OCI-LY3 (cell line): ENCODE data around the gene MYO7A.

Experiments
- H2AFZ ChIP-seq: fragments of 200-600, 300-600 bp; shearing (Covaris generic); 2 replicates; pipeline ENCODE4 v1.6.0; 2014; ENCODE audit warnings: antibody characterized with exemption, low read depth, low read length
- H3K27ac ChIP-seq: fragments of 200-600, 300-600 bp; sonication (generic); 2 replicates; pipeline ENCODE4 v1.5.1; 2014; ENCODE audit warnings: mild to moderate bottlenecking, low read length, moderate library complexity, mixed read lengths
- H3K27me3 ChIP-seq: fragments of 200-600, 300-600 bp; sonication (generic); 2 replicates; pipeline ENCODE4 v1.6.1; 2014; ENCODE audit warnings: low read depth, low read length, mixed read lengths
- H3K36me3 ChIP-seq: fragments of 200-600, 300-600 bp; sonication (generic); replicated peaks from 2 replicates; pipeline ENCODE3; 2014; ENCODE audit warnings: low read depth, low read length, mixed read lengths
- H3K4me1 ChIP-seq: fragments of 300-600, 200-600 bp; sonication (generic); 2 replicates; pipeline ENCODE4 v1.6.1; 2014; ENCODE audit warnings: low read length, mixed read lengths
- H3K4me2 ChIP-seq: fragments of 200-600, 300-600 bp; sonication (generic); 2 replicates; pipeline ENCODE4 v1.6.1; 2014; ENCODE audit warnings: low read length, mixed read lengths
- H3K4me3 ChIP-seq: fragments of 300-600, 200-600 bp; sonication (generic); 2 replicates; pipeline ENCODE4 v1.5.1; 2014; ENCODE audit warnings: antibody characterized with exemption, mild to moderate bottlenecking, low read length, moderate library complexity
- H3K79me2 ChIP-seq: fragments of 300-600, 200-600 bp; shearing (Covaris generic); 2 replicates; pipeline ENCODE4 v1.6.1; 2014; ENCODE audit warnings: mild to moderate bottlenecking, low read length, mixed read lengths
- H3K9ac ChIP-seq: fragments of 300-600, 200-600 bp; shearing (Covaris generic); 2 replicates; pipeline ENCODE4 v1.6.0; 2014; ENCODE audit warnings: mild to moderate bottlenecking, low read length, moderate library complexity
- H3K9me3 ChIP-seq: fragments of 200-600, 300-600 bp; shearing (Covaris generic); 2 replicates; pipeline ENCODE4 v1.6.1; 2014; ENCODE audit warnings: low read length, mixed read lengths; ENCODE audit not compliant: insufficient read depth
- H4K20me1 ChIP-seq: fragments of 200-600, 300-600 bp; sonication (generic); 2 replicates; pipeline ENCODE4 v1.6.1; 2016; ENCODE audit warnings: low read length, mixed read lengths; ENCODE audit not compliant: insufficient read depth
- CTCF ChIP-seq: fragments of 200-600, 300-600 bp; sonication (generic); IDR thresholded peaks from 2 replicates; pipeline ENCODE4 v1.5.1; 2014; ENCODE audit warnings: antibody characterized with exemption, low read length, low read depth
- EZH2phosphoT487 ChIP-seq: fragments of 200-600 bp; shearing (Covaris generic); IDR thresholded peaks from 2 replicates; pipeline ENCODE4 v1.6.1; 2018; ENCODE audit warnings: antibody characterized with exemption, mixed run types, low read depth

Gene MYO7A

GRCh38 chr11:77178150-77178549, 50.1 kb downstream of the MYO7A start:
- H3K4me3 ChIP-seq: no peak overlapping the region
- H3K27ac ChIP-seq: no peak overlapping the region
- H3K4me2 ChIP-seq: no peak overlapping the region
- H3K27me3 ChIP-seq: no peaks in the 10 kb centered on the region
- no peak overlapping the region for H3K9ac ChIP-seq
- no peaks in the 10 kb centered on the region for H3K9me3 ChIP-seq
- H2AFZ ChIP-seq: no peak overlapping the region
- no peaks in the 10 kb centered on the region for H4K20me1 ChIP-seq
- H3K36me3 ChIP-seq: no peaks in the 10 kb centered on the region
- H3K79me2 ChIP-seq: no peaks in the 10 kb centered on the region
- no peak for TF ChIP-seq EZH2phosphoT487
- TF ChIP-seq CTCF: no peak
- no peaks in the 10 kb centered on the region for H3K4me1 ChIP-seq

GRCh38 chr11:77179048-77179447, 51.0 kb downstream of the MYO7A start:
- Histone ChIP-seq H3K9me3 (no peaks in the 10 kb centered on the region), H3K4me1 (no peaks in the 10 kb centered on the region), H3K36me3 (no peaks in the 10 kb centered on the region), H3K4me3 (no peak overlapping the region), H3K79me2 (no peaks in the 10 kb centered on the region), H3K27me3 (no peaks in the 10 kb centered on the region), H4K20me1 (no peaks in the 10 kb centered on the region), H3K27ac (no peak overlapping the region), H2AFZ (no peak overlapping the region), H3K9ac (no peak overlapping the region), H3K4me2 (no peak overlapping the region)
- no peak for TF ChIP-seq EZH2phosphoT487
- no peak for TF ChIP-seq CTCF

- H3K9ac ChIP-seq: no peak overlapping the region
- no peaks in the 10 kb centered on the region for H3K27me3 ChIP-seq
- TF ChIP-seq EZH2phosphoT487 (no peak), CTCF (no peak)
- H3K79me2 ChIP-seq: no peaks in the 10 kb centered on the region
- H3K9me3 ChIP-seq: no peaks in the 10 kb centered on the region
- no peaks in the 10 kb centered on the region for H4K20me1 ChIP-seq
- H3K4me2 ChIP-seq: no peak overlapping the region
- no peak overlapping the region for H3K4me3 ChIP-seq
- no peak overlapping the region for H3K27ac ChIP-seq
- H3K36me3 ChIP-seq: no peaks in the 10 kb centered on the region
- H2AFZ ChIP-seq: no peak overlapping the region
- no peaks in the 10 kb centered on the region for H3K4me1 ChIP-seq
These were observed 51.6 kb downstream of the MYO7A start for GRCh38 chr11:77179681-77180080.

- Histone ChIP-seq H4K20me1 (no peaks in the 10 kb centered on the region), H3K79me2 (no peaks in the 10 kb centered on the region), H3K36me3 (no peaks in the 10 kb centered on the region), H3K27ac (no peak overlapping the region), H2AFZ (no peak overlapping the region), H3K4me3 (no peak overlapping the region), H3K4me1 (no peaks in the 10 kb centered on the region), H3K9ac (no peak overlapping the region), H3K9me3 (no peaks in the 10 kb centered on the region), H3K27me3 (no peaks in the 10 kb centered on the region), H3K4me2 (no peak overlapping the region)
- TF ChIP-seq CTCF: no peak
- no peak for TF ChIP-seq EZH2phosphoT487
These were observed 52.3 kb downstream of the MYO7A start for GRCh38 chr11:77180346-77180745.
